Measurements from ENCODE around the gene HMG20A. TPM values are rescaled to one million over a fixed set of nuclear protein-coding genes. Genes with fewer than 3 reads are reported as not detected.

HMG20A gene
- total and polyA plus RNA-seq, 2 donors: 17.8 to 52.1 TPM

DNA sequence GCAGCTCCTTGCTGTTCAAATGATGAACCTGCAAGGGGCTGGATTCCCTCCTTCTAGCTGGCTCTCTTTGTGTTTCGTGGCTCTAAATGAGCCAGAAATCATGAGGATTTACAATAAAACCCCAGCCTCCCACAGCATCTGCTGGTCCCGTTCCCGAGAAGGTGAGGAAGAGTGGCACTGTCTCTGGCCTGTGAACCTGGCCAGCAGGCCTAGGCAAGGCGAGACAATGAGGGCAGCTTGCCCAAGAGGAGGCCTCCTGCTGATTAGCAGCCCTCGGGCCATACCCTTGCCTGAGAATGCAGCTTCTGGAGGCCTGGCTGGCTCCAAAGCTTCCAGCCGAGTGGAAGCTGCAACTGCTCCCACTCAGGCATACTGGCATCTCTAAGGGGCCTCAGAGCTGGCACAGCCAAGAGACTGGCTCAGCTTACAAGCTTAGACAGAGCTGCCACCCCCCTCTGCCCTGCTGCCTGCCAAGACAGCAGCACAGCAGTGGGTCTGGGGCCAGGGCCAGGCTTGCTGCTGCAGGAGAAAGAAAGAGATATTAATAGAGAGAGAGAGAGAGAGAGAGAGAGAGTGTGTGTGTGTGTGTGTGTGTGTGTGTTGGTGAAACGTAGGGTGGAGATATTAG, 76.5 kb downstream of the HMG20A start:
- 14% methylated on average over 7 of the region's 7 CpGs for WGBS
- no peak for DNase-seq (ENCODE audit: extremely low spot score)
- no peaks in the 10 kb centered on the region for H3K36me3 ChIP-seq (ENCODE audit: insufficient read depth)
- H3K27ac ChIP-seq (ENCODE audit: low read depth): no peak overlapping the region
- H3K4me3 ChIP-seq (ENCODE audit: low read depth, low read length): no peak overlapping the region
- no peaks in the 10 kb centered on the region for H3K4me1 ChIP-seq (ENCODE audit: insufficient read depth)

DNA sequence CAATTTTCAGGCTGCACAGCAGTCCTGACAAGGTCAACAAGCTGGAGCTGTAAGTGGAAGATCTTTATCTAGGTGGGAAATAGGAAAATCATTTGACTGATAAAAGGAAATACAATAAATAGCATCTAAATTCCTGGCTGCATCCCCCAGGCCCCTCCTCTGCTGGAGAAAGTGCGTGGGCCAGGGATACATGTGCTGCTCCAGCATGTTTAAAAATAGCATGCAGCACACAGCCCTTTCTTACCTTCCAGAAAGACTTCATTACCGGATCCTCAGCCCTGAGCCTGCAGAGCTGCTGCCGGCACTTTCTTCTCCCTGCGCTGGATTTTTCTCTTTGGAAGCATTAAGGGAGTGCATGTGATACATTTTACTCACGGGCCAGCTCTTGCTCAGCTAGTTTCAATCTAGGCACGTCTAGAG, 77.3 kb downstream of the HMG20A start:
- H3K4me3 ChIP-seq (ENCODE audit: low read depth, low read length): no peak overlapping the region
- H3K36me3 ChIP-seq (ENCODE audit: insufficient read depth): no peaks in the 10 kb centered on the region
- H3K27ac ChIP-seq (ENCODE audit: low read depth): no peak overlapping the region
- no peaks in the 10 kb centered on the region for H3K4me1 ChIP-seq (ENCODE audit: insufficient read depth)
- 14% methylated on average over 6 of the region's 6 CpGs for WGBS
- peak; percentile 48 for DNase-seq (ENCODE audit: extremely low spot score)

DNA sequence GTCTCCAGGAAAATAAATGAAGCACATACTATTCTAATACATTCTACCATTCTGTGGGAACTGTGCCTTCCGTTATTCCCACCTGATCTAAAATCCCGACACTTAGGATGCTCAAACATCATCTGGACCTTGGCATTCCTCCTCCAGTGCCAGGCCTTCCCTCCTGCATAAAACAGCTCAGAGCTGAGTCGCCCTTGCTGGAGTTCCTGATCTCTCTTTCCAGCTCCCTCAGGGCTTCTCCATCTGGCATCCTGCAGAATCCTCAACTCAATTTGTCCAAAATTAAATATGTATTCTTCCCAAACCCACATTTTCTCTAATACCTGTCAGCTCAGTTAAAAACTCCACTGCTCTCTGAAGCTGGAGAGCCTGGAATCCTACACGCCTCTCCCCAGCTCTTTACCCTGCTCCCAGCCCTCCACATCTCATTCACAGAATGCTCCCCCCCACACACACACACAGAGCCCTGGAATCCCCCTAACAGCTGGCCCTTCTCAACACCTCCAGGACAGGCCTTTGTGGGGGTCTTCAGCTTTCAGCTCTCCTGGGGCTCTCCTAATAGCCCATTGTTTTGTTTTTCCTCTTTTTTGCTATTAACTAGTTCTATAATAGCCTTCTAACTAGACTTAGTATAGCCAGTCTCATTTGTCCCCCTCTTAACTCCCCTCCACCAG, 78.5 kb downstream of the HMG20A start:
- H3K36me3 ChIP-seq (ENCODE audit: insufficient read depth): no peaks in the 10 kb centered on the region
- H3K4me1 ChIP-seq (ENCODE audit: insufficient read depth): no peaks in the 10 kb centered on the region
- WGBS: 90% methylated on average over 4 of the region's 4 CpGs
- H3K4me3 ChIP-seq (ENCODE audit: low read depth, low read length): no peak overlapping the region
- no peak overlapping the region for H3K27ac ChIP-seq (ENCODE audit: low read depth)
- DNase-seq (ENCODE audit: extremely low spot score): no peak

DNA sequence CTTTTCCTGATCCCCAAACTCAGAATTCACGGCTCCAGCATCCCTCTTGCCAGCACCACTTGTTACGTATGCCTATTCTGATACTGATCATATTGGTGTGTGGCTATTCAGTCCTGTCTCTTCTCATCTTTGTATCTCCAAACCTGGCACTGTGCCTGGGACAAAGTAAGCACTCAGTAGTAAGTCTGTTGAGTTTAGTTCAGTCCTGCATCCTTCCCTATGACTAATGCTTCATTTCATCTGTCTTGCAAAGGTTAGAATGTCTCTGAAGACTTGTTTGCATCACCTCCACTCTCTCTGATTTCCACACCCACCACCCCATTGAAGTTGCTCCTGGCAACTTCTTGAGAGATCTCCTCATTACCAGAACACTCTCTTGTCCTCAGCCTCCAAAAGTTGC, 80.3 kb downstream of the HMG20A start:
- Histone ChIP-seq H3K4me1 (ENCODE audit: insufficient read depth) (no peaks in the 10 kb centered on the region), H3K36me3 (ENCODE audit: insufficient read depth) (no peaks in the 10 kb centered on the region), H3K27ac (ENCODE audit: low read depth) (no peak overlapping the region), H3K4me3 (ENCODE audit: low read depth, low read length) (no peak overlapping the region)
- no peak for DNase-seq (ENCODE audit: extremely low spot score)
- 78% methylated on average over 2 of the region's 2 CpGs for WGBS

DNA sequence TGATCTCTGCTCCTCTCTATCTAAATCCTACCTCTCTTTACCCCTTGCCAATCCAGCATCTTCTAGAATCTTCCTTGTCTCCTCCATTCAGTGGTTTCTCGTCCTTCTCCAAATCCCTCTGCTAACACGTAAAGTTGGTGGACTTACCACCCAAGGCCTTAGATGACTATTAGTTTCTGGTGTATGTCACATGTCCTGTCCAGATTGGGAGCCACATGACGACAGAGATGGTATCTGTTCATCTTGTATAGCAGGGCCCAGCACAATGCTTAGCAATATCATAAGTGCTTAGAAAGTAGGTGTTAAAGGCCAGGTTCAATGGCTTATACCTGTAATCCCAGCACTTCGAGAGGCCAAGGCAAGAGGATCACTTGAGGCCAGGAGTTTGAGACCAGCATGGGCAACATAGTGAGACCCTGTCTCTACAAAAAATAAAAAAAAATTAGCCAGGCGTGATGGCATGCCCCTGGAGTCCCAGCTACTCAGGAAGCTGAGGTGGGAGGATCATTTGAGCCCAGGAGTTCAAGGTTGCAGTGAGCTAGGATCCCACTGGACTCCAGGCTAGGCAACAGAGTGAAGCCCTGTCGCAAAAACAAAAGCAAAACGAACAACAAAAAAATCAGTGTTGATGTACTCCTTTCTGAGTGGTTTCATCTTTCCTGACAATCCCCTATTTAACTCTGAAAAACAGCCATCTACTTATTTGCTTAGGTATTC, 81.8 kb downstream of the HMG20A start:
- Histone ChIP-seq H3K36me3 (ENCODE audit: insufficient read depth) (no peaks in the 10 kb centered on the region), H3K4me3 (ENCODE audit: low read depth, low read length) (no peak overlapping the region), H3K4me1 (ENCODE audit: insufficient read depth) (no peaks in the 10 kb centered on the region), H3K27ac (ENCODE audit: low read depth) (no peak overlapping the region)
- no peak for DNase-seq (ENCODE audit: extremely low spot score)
- 94% methylated on average over 7 of the region's 7 CpGs for WGBS

DNA sequence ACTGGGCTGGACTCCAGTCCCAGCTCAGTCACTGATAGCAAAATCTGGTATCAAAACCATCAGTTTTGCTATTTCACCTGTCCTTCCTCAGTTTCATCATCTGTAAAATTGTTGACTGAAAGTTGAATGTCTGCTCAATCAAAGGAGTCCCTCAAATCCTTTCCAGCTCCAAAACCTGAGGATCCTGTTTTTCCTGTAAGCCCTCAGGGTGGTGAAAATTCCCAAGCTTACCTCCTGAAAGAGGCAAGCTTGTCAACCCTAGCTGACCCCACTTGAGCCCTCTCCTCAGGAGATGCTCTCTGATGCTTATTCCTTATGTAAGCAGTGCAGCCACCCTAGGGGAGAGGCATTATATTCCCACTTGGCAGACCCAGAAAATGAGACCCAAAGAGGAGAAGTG, 82.6 kb downstream of the HMG20A start:
- no peak for DNase-seq (ENCODE audit: extremely low spot score)
- H3K36me3 ChIP-seq (ENCODE audit: insufficient read depth): no peaks in the 10 kb centered on the region
- H3K4me1 ChIP-seq (ENCODE audit: insufficient read depth): no peaks in the 10 kb centered on the region
- no peak overlapping the region for H3K4me3 ChIP-seq (ENCODE audit: low read depth, low read length)
- H3K27ac ChIP-seq (ENCODE audit: low read depth): no peak overlapping the region

DNA sequence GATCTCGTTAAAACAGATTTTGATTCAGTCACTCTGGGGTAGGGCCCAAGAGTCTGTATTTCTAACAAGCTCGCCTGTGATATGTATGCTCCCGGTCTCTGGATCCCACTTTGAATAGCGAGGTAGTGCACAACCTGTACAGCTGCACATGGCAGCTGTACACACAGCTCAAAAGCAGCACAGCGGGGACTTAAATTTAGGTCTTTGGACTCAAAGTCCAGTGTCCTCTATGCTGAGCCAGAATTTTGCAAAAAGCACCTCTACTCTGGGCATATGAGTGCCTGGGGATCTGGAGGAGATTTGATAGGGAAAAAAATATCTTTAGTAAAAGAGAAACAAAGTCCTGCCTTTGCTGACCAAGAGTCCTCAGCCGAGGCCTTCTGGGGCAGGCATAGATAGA, 83.1 kb downstream of the HMG20A start:
- Histone ChIP-seq H3K4me3 (ENCODE audit: low read depth, low read length) (no peak overlapping the region), H3K36me3 (ENCODE audit: insufficient read depth) (no peaks in the 10 kb centered on the region), H3K4me1 (ENCODE audit: insufficient read depth) (no peaks in the 10 kb centered on the region), H3K27ac (ENCODE audit: low read depth) (no peak overlapping the region)
- WGBS: 90% methylated on average over 6 of the region's 6 CpGs
- DNase-seq (ENCODE audit: extremely low spot score): no peak

DNA sequence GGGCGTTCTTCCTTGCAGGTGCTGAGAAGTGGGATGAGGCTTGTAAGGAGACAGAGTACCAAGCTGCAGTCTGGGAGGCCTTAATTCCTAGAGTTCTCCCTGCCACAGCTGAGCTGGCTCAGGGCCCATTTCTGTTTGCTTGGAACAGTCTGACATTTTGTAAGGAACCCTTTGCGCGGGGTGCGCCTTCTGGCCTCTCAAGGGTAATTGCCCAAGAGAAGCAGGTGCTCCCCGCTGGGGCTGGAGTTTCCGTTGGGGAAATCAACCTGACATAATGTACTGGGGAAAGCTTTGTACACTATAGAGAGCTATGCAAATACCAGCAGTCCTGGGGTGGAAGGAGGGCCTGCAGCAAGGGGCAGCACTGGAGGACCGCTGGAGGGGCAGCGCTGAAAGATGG, 83.6 kb downstream of the HMG20A start:
- Histone ChIP-seq H3K4me1 (ENCODE audit: insufficient read depth) (no peaks in the 10 kb centered on the region), H3K27ac (ENCODE audit: low read depth) (no peak overlapping the region), H3K36me3 (ENCODE audit: insufficient read depth) (no peaks in the 10 kb centered on the region), H3K4me3 (ENCODE audit: low read depth, low read length) (no peak overlapping the region)
- DNase-seq (ENCODE audit: extremely low spot score): no peak
- WGBS: 96% methylated on average over 8 of the region's 8 CpGs

DNA sequence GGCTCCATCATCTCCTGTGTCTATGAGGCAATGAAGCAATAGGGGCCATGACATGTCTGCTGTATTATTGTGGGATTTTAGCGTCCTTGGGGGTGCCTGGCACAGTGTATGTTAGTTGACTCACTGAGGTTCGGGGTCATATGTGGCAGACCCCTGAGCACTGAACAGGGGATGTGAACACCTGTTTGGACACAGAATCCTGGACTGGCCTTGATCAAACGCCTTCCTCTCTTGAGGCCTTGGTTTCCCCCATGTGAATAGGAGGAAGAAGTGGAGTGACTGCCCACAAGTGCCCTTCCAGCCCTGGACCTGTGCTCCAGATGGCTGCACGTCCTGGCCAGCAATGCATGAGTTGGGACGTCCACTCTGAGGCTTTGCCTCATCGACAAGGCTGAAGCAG, 84.2 kb downstream of the HMG20A start:
- DNase-seq (ENCODE audit: extremely low spot score): no peak
- H3K36me3 ChIP-seq (ENCODE audit: insufficient read depth): no peaks in the 10 kb centered on the region
- WGBS: 93% methylated on average over 6 of the region's 6 CpGs
- H3K27ac ChIP-seq (ENCODE audit: low read depth): no peak overlapping the region
- H3K4me1 ChIP-seq (ENCODE audit: insufficient read depth): no peaks in the 10 kb centered on the region
- no peak overlapping the region for H3K4me3 ChIP-seq (ENCODE audit: low read depth, low read length)

DNA sequence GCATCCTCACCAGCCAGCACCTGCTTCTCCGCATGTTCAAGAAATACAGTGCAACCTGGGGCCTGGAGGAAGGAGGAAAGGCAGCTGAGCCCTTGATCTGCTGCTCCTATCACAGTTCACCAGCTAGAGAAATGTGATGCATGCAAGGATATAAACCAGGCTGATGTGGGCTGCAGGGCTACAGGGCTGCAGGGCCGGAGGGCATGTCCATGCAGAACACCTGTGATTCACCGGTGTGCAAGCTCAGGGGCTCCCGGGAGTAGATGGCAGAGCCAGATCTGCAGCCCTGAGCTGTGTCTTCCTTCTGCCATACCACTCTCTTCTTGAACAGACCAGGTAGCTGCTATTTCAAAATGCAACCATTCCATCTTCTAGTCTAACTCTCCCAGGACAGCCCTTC, 84.9 kb downstream of the HMG20A start:
- no peaks in the 10 kb centered on the region for H3K4me1 ChIP-seq (ENCODE audit: insufficient read depth)
- WGBS: 95% methylated on average over 4 of the region's 4 CpGs

DNA sequence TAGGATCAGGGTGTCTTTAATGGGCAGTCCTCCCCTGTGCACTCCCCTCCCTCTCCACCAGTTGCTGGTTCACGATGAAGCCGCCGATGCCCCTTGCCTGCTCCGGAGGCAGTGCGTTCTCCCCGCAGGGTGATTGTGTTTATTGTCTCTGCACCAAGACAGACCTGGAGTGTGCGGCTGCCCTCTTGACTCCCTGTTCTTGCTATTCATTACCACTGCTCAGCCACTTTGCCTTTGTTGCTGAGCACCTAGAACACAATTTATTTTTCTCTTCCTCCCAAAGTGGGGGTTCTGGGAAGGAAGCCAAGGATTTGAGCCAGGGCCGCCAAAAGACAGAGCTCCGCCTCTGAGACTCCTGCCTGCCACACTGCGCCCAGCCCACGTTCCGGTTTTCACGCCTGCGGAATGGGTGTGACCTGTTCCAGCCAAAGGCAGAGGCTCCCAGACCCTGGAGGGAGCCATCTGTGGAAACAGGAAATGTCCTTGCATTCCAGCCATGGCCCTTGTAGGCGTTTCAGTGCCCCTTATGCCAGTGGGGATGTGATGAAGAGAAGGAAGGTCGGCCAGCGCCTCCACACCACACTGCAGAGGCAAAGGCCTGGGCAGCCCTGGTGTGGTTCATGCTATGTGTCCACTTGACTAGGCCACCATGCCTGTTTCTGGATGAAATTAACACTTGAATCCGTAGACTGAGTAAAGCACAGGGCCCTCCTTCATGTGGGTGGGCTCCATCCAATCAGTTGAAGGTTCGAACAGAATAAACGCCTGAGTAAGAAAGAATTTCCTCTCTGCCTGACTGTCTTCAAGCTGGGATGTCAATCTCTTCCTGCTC, 85.8 kb downstream of the HMG20A start:
- no peaks in the 10 kb centered on the region for H3K36me3 ChIP-seq (ENCODE audit: insufficient read depth)
- H3K27ac ChIP-seq (ENCODE audit: low read depth): no peak overlapping the region
- WGBS: 51% methylated on average over 20 of the region's 20 CpGs
- H3K4me3 ChIP-seq (ENCODE audit: low read depth, low read length): no peak overlapping the region
- DNase-seq (ENCODE audit: extremely low spot score): peak; percentile 64
- no peaks in the 10 kb centered on the region for H3K4me1 ChIP-seq (ENCODE audit: insufficient read depth)

More for the DNA sequence above, 84.9 kb downstream of the HMG20A start:
- Histone ChIP-seq H3K36me3 (ENCODE audit: insufficient read depth) (no peaks in the 10 kb centered on the region), H3K4me3 (ENCODE audit: low read depth, low read length) (no peak overlapping the region), H3K27ac (ENCODE audit: low read depth) (no peak overlapping the region)
- no peak for DNase-seq (ENCODE audit: extremely low spot score)

DNA sequence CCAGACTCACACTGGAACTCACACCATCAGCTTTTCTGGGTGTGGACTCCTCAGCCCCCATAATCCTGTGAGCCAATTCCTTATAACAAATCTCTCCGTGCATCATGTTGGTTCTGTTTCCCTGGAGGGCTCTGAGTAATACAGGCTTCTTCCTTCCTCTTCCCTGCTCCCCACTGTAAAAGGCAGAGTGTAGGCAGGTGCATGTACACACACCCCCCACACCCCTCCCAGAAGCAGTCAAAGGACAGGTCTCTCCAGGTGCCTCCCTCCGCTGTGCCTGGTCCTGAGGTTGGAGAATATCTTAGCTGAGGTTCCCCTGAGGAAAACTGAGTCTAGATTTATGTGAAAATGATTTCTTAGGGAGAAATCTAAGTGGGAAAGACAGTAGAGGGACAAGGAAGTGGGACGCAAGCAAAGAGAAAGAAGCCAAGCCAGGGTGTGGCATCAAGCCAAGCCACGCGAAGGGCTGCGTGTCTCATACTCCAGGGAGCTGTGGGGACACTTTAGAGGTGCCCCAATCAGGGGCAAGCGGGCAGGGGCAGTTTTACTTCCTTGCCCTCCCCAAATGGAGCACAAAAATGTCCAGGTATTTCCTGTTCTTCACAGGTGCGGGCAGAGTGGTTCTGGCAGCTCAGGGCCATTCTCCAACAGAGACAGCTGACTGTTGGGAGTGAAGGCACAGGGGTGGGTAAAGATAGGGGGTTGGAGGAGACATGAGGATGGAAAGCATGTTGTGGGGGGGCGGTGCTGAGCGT, 86.6 kb downstream of the HMG20A start:
- WGBS: 50% methylated on average over 10 of the region's 10 CpGs
- no peaks in the 10 kb centered on the region for H3K4me1 ChIP-seq (ENCODE audit: insufficient read depth)
- H3K4me3 ChIP-seq (ENCODE audit: low read depth, low read length): no peak overlapping the region
- peak overlapping the region; percentile 38 for H3K27ac ChIP-seq (ENCODE audit: low read depth)
- H3K36me3 ChIP-seq (ENCODE audit: insufficient read depth): no peaks in the 10 kb centered on the region
- no peak for DNase-seq (ENCODE audit: extremely low spot score)

DNA sequence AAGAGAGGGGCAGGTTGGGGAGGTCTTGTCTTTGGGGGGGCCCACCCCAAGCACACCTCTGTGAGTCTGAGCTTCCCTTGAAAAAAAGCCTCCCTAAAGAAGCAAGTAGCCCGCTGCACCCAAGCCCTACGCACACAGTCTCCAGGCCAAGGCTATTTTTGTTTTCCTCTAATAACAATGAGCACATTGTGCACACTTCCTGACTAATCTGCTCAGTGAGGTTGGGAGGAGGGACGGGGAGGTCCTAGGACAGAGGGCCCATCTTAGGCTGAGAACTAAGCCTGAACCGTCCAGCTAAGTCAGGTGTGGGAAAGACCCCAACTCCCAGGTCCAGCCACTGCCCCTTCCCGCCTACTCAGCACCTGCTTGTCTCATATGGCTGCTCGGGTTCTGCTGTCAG, 87.2 kb downstream of the HMG20A start:
- Histone ChIP-seq H3K4me1 (ENCODE audit: insufficient read depth) (no peaks in the 10 kb centered on the region), H3K36me3 (ENCODE audit: insufficient read depth) (no peaks in the 10 kb centered on the region), H3K4me3 (ENCODE audit: low read depth, low read length) (no peak overlapping the region), H3K27ac (ENCODE audit: low read depth) (peak overlapping the region; percentile 24)
- WGBS: 58% methylated on average over 6 of the region's 6 CpGs
- DNase-seq (ENCODE audit: extremely low spot score): no peak

Measured in urinary bladder (tissue), 4 donors.